VCaP (cell line): ENCODE measurements around the gene ZNF639.

Experiments
- H3K27ac ChIP-seq: fragments of 450-650 bp; 2 replicates; pipeline ENCODE4 v1.5.1; 2017
- TF ChIP-seq, protein P1 (sequence below): fragments of 450-650 bp; conservative IDR thresholded peaks from 2 replicates; pipeline ENCODE4 v1.5.1; 2017; ENCODE audit warnings: mild to moderate bottlenecking, moderate library complexity

The ZNF639 gene

DNA sequence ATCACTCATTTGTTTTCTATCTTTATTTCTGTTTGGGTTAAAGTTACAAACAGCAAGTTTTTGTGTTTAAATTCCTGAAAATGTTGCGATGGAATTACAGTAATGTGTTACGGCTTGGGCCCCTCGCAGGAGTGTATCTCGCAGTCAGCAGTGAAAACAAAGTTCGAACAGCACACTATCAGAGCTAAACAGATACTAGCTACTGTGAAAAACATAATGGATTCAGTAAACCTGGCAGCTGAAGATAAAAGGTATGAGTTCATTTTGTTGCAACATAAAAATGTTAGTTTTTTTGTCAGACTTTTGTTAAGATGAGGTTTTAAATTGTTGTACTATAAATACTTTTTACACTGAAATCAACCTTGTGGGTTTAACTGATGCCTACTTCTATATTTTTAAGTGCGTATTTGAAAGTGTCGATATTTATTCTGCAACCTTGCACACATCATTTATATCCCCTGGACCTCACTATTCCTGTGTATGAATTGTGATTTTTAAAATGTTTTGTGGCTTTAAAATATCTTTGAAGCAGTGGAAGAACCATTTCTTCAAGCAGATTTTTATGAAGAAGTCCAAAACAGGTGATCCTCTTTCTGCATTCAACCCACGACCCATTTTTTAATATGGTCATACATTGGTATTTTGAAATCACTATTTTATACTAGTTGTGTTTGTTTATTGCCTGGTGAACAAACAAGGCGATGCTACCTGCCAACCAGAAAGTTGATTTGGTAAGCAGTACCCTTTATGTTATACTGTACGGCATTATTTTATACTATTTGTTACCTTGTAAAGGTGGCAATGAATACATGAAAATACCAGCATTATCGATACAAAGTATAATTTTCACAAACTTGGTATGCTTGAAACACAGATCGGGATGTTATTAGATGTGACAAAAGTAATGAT is 52.5 kb downstream of the ZNF639 start:
- TF ChIP-seq, protein P1, sequence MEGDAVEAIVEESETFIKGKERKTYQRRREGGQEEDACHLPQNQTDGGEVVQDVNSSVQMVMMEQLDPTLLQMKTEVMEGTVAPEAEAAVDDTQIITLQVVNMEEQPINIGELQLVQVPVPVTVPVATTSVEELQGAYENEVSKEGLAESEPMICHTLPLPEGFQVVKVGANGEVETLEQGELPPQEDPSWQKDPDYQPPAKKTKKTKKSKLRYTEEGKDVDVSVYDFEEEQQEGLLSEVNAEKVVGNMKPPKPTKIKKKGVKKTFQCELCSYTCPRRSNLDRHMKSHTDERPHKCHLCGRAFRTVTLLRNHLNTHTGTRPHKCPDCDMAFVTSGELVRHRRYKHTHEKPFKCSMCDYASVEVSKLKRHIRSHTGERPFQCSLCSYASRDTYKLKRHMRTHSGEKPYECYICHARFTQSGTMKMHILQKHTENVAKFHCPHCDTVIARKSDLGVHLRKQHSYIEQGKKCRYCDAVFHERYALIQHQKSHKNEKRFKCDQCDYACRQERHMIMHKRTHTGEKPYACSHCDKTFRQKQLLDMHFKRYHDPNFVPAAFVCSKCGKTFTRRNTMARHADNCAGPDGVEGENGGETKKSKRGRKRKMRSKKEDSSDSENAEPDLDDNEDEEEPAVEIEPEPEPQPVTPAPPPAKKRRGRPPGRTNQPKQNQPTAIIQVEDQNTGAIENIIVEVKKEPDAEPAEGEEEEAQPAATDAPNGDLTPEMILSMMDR, result no peak
- H3K27ac ChIP-seq, result no peak overlapping the region

DNA sequence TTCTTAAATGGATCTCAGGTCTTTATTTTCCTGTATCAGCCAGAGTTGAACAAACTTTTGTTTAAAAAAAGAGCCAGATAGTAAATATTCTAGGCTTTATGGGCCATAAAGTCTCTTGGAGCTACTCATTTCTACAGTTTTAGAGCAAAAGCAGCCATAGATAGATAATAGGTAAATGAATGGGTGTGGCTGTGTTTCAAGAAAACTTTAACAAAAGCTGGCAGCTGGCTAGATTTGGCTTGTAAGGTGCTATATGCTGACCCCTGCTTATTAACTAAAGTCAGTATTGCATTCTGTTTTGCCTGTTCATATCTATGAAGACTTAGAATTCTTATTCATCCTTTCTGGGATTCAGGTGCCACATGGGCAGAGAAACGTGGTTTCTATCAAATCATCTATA is 53.6 kb downstream of the ZNF639 start:
- TF ChIP-seq, protein P1, result no peak

More for the DNA sequence above, 53.6 kb downstream of the ZNF639 start:
- no peak overlapping the region for H3K27ac ChIP-seq
